Measurements from ENCODE around the gene HNRNPC. TPM values are rescaled to one million over a fixed set of nuclear protein-coding genes. Genes with fewer than 3 reads are reported as not detected.
"Not testable (repeated sequence)": the region's sequence is repeated elsewhere in the genome, so short reads cannot be mapped to it uniquely, and the experiment has no call there.

The HNRNPC gene
- total RNA-seq, 1 donor from 2014 or later, result 424 TPM

DNA sequence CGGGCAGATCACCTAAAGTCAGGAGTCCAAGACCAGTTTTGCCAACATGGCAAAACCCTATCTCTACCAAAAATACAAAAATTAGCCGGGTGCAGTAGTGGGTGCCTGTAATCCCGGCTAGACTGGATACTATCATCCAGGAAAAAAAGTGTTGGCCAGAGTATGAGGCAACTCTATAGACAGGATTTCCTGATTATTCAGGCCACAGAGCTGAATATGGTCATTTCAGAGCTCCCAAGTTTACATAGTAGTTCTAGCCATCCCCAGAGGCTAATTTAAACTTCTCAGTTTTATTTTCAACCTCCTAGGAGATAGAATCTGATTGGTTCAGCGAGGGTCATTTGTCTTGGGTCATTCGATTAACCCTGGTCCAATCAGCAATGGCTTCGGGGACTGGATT, 17.9 kb upstream of the HNRNPC start:
- H3K9me3 Mint-ChIP-seq (ENCODE audit: unreplicated experiment), result no peaks in the 10 kb centered on the region
- no peaks in the 10 kb centered on the region for H3K36me3 Mint-ChIP-seq (ENCODE audit: unreplicated experiment)
- peaks cover 9% of the 10 kb centered on the region for H3K27me3 Mint-ChIP-seq (ENCODE audit: unreplicated experiment)
- no peaks in the 10 kb centered on the region for H3K4me1 Mint-ChIP-seq (ENCODE audit: unreplicated experiment)
- DNase-seq (ENCODE audit: extremely low spot score, unreplicated experiment), result no peak
- TF ChIP-seq CTCF (IDR thresholded peaks at IDR 0.05), result no peak
- no peak overlapping the region for H3K4me3 Mint-ChIP-seq (ENCODE audit: unreplicated experiment)
- H3K27ac Mint-ChIP-seq (ENCODE audit: unreplicated experiment), result no peak overlapping the region

DNA sequence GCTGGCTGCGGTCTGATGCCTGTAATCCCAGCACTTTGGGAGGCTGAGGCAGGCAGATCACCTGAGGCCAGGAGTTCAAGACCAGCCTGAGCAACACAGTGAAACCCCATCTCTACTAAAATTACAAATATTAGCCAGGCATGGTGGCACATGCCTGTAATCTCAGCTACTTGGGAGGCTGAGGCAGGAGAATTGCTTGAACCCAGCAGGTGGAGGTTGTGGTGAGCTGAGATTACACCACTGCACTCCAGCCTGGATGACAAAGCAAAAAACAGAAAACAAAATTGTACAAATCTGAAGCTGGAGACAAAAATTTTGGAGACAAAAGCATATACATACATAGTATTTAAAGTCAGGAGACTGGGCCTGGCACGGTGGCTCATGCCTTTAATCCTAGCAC, 17.3 kb upstream of the HNRNPC start:
- not testable (repeated sequence) for DNase-seq (ENCODE audit: extremely low spot score, unreplicated experiment); H3K9me3 Mint-ChIP-seq (ENCODE audit: unreplicated experiment); H3K4me1 Mint-ChIP-seq (ENCODE audit: unreplicated experiment); H3K36me3 Mint-ChIP-seq (ENCODE audit: unreplicated experiment); H3K27ac Mint-ChIP-seq (ENCODE audit: unreplicated experiment); H3K27me3 Mint-ChIP-seq (ENCODE audit: unreplicated experiment); H3K4me3 Mint-ChIP-seq (ENCODE audit: unreplicated experiment)

DNA sequence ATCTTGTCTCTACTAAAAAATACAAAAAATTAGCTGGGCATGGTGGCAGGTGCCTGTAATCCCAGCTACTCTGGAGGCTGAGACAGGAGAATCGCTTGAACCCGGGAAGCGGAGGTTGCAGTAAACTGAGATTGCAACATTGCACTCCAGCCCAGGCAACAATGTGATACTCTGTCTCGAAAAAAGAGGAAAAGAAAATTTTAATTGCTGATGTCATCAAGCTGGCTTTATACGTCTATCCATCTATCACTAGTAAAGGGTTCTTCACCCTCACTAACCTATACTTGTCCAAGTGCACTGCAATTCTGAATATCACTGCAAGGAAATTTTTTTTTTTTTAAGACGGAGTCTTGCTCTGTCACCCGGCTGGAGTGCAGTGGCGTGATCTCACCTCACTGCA, 12.7 kb upstream of the HNRNPC start:
- H3K36me3 Mint-ChIP-seq (ENCODE audit: unreplicated experiment); DNase-seq (ENCODE audit: extremely low spot score, unreplicated experiment); H3K4me1 Mint-ChIP-seq (ENCODE audit: unreplicated experiment); H3K4me3 Mint-ChIP-seq (ENCODE audit: unreplicated experiment); H3K27ac Mint-ChIP-seq (ENCODE audit: unreplicated experiment); H3K9me3 Mint-ChIP-seq (ENCODE audit: unreplicated experiment); H3K27me3 Mint-ChIP-seq (ENCODE audit: unreplicated experiment): not testable (repeated sequence)

- no peak for TF ChIP-seq CTCF (IDR thresholded peaks at IDR 0.05)
- no peak within 1 kb of the TSS for H3K27ac Mint-ChIP-seq (ENCODE audit: unreplicated experiment)
- DNase-seq (ENCODE audit: extremely low spot score, unreplicated experiment), result no peak
- no peak within 1 kb of the TSS for H3K4me3 Mint-ChIP-seq (ENCODE audit: unreplicated experiment)
- H3K4me1 Mint-ChIP-seq (ENCODE audit: unreplicated experiment), result no peaks in the 10 kb centered on the region
- H3K27me3 Mint-ChIP-seq (ENCODE audit: unreplicated experiment), result peaks cover 7% of the 10 kb centered on the region
- no peaks in the 10 kb centered on the region for H3K9me3 Mint-ChIP-seq (ENCODE audit: unreplicated experiment)
- H3K36me3 Mint-ChIP-seq (ENCODE audit: unreplicated experiment), result no peaks in the 10 kb centered on the region
Measured at GRCh38 chr14:21279783-21280182, 10.5 kb upstream of the HNRNPC start, which contains the start of gene RPGRIP1. Gene RPGRIP1 (plus strand): TSS chr14:21280083. CDS start chr14:21287977, 7,894 bp downstream.

DNA sequence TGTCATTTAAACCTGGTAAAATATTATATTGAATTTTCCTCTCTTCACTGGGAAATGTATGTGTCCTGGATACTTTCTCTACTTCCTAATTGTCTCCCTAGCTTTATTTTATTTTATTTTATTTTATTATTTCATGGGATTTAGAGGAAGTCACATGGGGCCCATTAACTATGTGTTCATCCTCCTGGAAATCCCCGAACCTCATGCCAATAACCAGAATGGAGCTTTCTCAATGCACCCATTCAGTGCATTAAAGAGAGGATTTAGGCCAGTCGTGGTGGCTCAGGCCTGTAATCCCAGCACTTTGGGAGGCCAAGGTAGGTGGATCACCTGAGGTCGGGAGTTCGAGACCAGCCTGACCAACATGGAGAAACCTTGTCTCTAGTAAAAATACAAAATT, 9.4 kb upstream of the HNRNPC start:
- no peak for TF ChIP-seq CTCF (IDR thresholded peaks at IDR 0.05)
- peaks cover under 1% of the 10 kb centered on the region for H3K27me3 Mint-ChIP-seq (ENCODE audit: unreplicated experiment)

DNA sequence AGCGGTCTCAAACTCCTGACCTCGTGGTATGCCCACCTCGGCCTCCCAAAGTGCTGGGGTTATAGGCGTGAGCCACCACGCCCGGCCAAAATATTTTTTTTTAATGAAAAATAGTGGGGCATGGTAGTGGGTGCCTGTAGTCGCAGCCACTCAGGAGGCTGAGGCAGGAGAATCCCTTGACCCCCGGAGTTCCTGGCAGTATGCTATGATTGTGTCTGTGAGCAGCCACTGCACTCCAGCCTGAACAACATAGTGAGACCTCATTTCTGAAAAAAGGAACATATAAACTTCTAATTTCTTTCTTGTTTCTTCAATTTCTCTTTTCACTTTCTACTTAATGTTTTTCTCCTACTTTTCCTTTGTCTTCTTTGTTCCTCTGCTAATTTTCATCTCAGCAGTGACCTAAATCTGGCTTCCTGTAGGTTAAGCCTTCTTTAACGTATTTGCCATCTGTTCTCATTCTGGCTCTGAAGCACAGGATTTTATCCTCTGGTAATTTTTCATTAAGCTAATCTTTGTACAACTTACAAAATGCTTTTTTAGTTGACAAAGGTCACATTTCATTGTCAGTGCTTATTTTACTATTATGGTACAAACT, 6.1 kb upstream of the HNRNPC start:
- no peaks in the 10 kb centered on the region for H3K4me1 Mint-ChIP-seq (ENCODE audit: unreplicated experiment)
- no peaks in the 10 kb centered on the region for H3K27me3 Mint-ChIP-seq (ENCODE audit: unreplicated experiment)
- H3K4me3 Mint-ChIP-seq (ENCODE audit: unreplicated experiment), result no peak overlapping the region
- no peak overlapping the region for H3K27ac Mint-ChIP-seq (ENCODE audit: unreplicated experiment)
- H3K36me3 Mint-ChIP-seq (ENCODE audit: unreplicated experiment), result no peaks in the 10 kb centered on the region
- H3K9me3 Mint-ChIP-seq (ENCODE audit: unreplicated experiment), result no peaks in the 10 kb centered on the region
- DNase-seq (ENCODE audit: extremely low spot score, unreplicated experiment), result no peak
- no peak for TF ChIP-seq CTCF (IDR thresholded peaks at IDR 0.05)

More for the DNA sequence above, 9.4 kb upstream of the HNRNPC start:
- Mint-ChIP-seq H3K4me3 (ENCODE audit: unreplicated experiment) (no peak overlapping the region), H3K36me3 (ENCODE audit: unreplicated experiment) (no peaks in the 10 kb centered on the region), H3K4me1 (ENCODE audit: unreplicated experiment) (no peaks in the 10 kb centered on the region), H3K9me3 (ENCODE audit: unreplicated experiment) (no peaks in the 10 kb centered on the region), H3K27ac (ENCODE audit: unreplicated experiment) (no peak overlapping the region)
- DNase-seq (ENCODE audit: extremely low spot score, unreplicated experiment), result no peak

GRCh38 chr14:21272661-21273060, 3.4 kb upstream of the HNRNPC start:
- not testable (repeated sequence) for H3K27me3 Mint-ChIP-seq (ENCODE audit: unreplicated experiment); H3K9me3 Mint-ChIP-seq (ENCODE audit: unreplicated experiment); H3K36me3 Mint-ChIP-seq (ENCODE audit: unreplicated experiment); DNase-seq (ENCODE audit: extremely low spot score, unreplicated experiment); H3K4me3 Mint-ChIP-seq (ENCODE audit: unreplicated experiment); H3K27ac Mint-ChIP-seq (ENCODE audit: unreplicated experiment)
- H3K4me1 Mint-ChIP-seq (ENCODE audit: unreplicated experiment), result peaks cover 11% of the 10 kb centered on the region
